Panc1 (cell line): ENCODE results near the gene ZKSCAN1. TPM values are rescaled to one million over a fixed set of nuclear protein-coding genes. Genes with fewer than 3 reads are reported as not detected.
A peak's percentile ranks its signal among the peaks of the same experiment; 100 is the strongest.

Experiments
- ATAC-seq: fragments of 200-7000 bp; cut with Tn5 transposase; 2 replicates; pipeline ENCODE4 v1.9.1; 2020; ENCODE audit warnings: mild to moderate bottlenecking, moderate library complexity
- BruUV-seq: library from RNA; stranded (reverse); fragments of 400-500 nt; replicated peaks from 2 replicates; lab custom pipeline; 2021; lab: Mats Ljungman, UMichigan
- CTCF ChIA-PET: fragments of 300-600 bp; sonication (Branson Sonifier 250); formaldehyde crosslinking; loops from one replicate; lab custom pipeline; 2022; ENCODE audit warnings: antibody characterized with exemption; lab: Charles Lee
- POLR2A ChIA-PET: fragments of 300-600 bp; sonication (Branson Sonifier 250); formaldehyde crosslinking; loops from one replicate; lab custom pipeline; 2022; ENCODE audit warnings: antibody characterized with exemption; lab: Charles Lee
- DNase-seq: peaks from one replicate; pipeline ENCODE4 v3.0.0-alpha.2; 2010; ENCODE audit warnings: low read depth, low spot score
- H3K27ac ChIP-seq: 2 replicates; pipeline ENCODE4 v1.5.1; 2011; ENCODE audit warnings: mild to moderate bottlenecking, low read length, inconsistent platforms
- H3K27me3 ChIP-seq: fragments of 200-500 bp; sonication (Bioruptor generic); 2 replicates; pipeline ENCODE4 v1.6.0; 2014; ENCODE audit warnings: low read length, inconsistent platforms; ENCODE audit not compliant: control insufficient read depth, insufficient read depth
- H3K36me3 ChIP-seq: fragments of 200-500 bp; sonication (Bioruptor generic); 2 replicates; pipeline ENCODE4 v1.5.1; 2014; ENCODE audit warnings: inconsistent platforms, mild to moderate bottlenecking, low read length, moderate library complexity; ENCODE audit not compliant: control insufficient read depth, insufficient read depth
- H3K4me1 ChIP-seq: 2 replicates; pipeline ENCODE4 v1.5.1; 2011; ENCODE audit warnings: inconsistent platforms, mild to moderate bottlenecking, low read length, moderate library complexity; ENCODE audit not compliant: control insufficient read depth, insufficient read depth
- H3K4me3 ChIP-seq, 2 experiments: 2 replicates each; pipeline ENCODE4 v1.5.1; 2011 to 2012; ENCODE audit warnings: low read depth in 2 of 2, low read length in 2 of 2, mild to moderate bottlenecking in 2 of 2, inconsistent platforms in 1 of 2, moderate library complexity in 1 of 2
- H3K9me3 ChIP-seq: fragments of 200-500 bp; sonication (Bioruptor generic); 2 replicates; pipeline ENCODE4 v1.5.1; 2014; ENCODE audit warnings: low read depth, mild to moderate bottlenecking, inconsistent platforms, low read length, moderate library complexity; ENCODE audit not compliant: control insufficient read depth, insufficient read depth
- POLR2AphosphoS5 ChIP-seq: IDR thresholded peaks from 2 replicates; pipeline ENCODE4 v1.6.1; 2012; ENCODE audit warnings: mild to moderate bottlenecking, low read depth, low read length, moderate library complexity
- SIN3A ChIP-seq: IDR thresholded peaks from 2 replicates; pipeline ENCODE4 v1.6.1; 2012; ENCODE audit warnings: low read depth, mild to moderate bottlenecking, low read length, moderate library complexity, borderline replicate concordance; ENCODE audit not compliant: insufficient read depth
- TCF7L2 ChIP-seq: IDR thresholded peaks from 2 replicates; pipeline ENCODE4 v1.6.1; 2011; ENCODE audit warnings: mild to moderate bottlenecking, low read depth, low read length, inconsistent platforms
- in situ Hi-C: cut with HindIII; loops from 2 replicates; pipeline ENCODE4 v1.10.0; 2016; ENCODE audit warnings: low sequenced_read_pairs, low pct_unique_long_range_greater_than_20kb
- intact Hi-C: fragments of 100-400 bp; cut with micrococcal nuclease; formaldehyde crosslinking; loops from one replicate; pipeline ENCODE4 v1.10.0; 2022; ENCODE audit not compliant: unreplicated experiment
- total RNA-seq: library from RNA; stranded (reverse); gene quantifications from one replicate; pipeline ENCODE4 v1.2.1, GENCODE V29; 2021; ENCODE audit not compliant: unreplicated experiment
- TF ChIP-seq, protein P1 (sequence below): fragments of 450-650 bp; IDR thresholded peaks from 2 replicates; pipeline ENCODE4 v1.5.1; 2017; ENCODE audit warnings: mild to moderate bottlenecking
- TF ChIP-seq, protein P2 (sequence below), 2 experiments: IDR thresholded peaks; 2 replicates each; pipeline ENCODE4 v1.6.1; 2011 to 2012; ENCODE audit warnings: low read depth in 2 of 2, control low read depth in 1 of 2, low read length in 1 of 2, mild to moderate bottlenecking in 1 of 2, moderate library complexity in 1 of 2; ENCODE audit not compliant: insufficient read depth in 1 of 2

The ZKSCAN1 gene
- total RNA-seq, 1 experiment from 2014 or later = 55.5 TPM

DNA sequence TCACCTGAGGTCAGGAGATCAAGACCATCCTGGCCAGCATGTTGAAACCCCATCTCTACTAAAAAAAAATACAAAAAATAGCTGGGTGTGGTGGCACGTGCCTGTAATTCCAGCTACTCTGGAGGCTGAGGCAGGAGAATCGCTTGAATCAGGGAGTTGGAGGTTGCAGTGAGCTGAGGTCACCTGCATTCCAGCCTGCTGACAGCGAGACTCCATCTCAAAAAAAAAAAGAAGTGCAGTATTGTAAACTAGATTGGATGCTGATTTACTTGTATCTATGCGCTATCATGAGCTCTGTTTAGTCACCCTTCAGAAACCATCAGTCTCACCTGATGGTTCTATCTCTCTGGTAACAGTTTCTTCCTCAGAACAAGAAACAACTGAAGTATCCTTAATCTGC lies 48.0 kb downstream of the ZKSCAN1 start:
- ChIA-PET CTCF (interaction anchor here (0.6 kb wide), 2 partner anchors 69 to 70 kb away, joined by 3 to 9 read pairs; no protein-coding TSS in a partner anchor), POLR2A (interaction anchor here (0.8 kb wide), 1 partner anchor 13 kb away, joined by 3 read pairs; no protein-coding TSS in a partner anchor)
- TF ChIP-seq SIN3A (no peak), POLR2AphosphoS5 (no peak), TCF7L2 (no peak)
- TF ChIP-seq, protein P1, sequence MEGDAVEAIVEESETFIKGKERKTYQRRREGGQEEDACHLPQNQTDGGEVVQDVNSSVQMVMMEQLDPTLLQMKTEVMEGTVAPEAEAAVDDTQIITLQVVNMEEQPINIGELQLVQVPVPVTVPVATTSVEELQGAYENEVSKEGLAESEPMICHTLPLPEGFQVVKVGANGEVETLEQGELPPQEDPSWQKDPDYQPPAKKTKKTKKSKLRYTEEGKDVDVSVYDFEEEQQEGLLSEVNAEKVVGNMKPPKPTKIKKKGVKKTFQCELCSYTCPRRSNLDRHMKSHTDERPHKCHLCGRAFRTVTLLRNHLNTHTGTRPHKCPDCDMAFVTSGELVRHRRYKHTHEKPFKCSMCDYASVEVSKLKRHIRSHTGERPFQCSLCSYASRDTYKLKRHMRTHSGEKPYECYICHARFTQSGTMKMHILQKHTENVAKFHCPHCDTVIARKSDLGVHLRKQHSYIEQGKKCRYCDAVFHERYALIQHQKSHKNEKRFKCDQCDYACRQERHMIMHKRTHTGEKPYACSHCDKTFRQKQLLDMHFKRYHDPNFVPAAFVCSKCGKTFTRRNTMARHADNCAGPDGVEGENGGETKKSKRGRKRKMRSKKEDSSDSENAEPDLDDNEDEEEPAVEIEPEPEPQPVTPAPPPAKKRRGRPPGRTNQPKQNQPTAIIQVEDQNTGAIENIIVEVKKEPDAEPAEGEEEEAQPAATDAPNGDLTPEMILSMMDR = no peak
- TF ChIP-seq, protein P2, sequence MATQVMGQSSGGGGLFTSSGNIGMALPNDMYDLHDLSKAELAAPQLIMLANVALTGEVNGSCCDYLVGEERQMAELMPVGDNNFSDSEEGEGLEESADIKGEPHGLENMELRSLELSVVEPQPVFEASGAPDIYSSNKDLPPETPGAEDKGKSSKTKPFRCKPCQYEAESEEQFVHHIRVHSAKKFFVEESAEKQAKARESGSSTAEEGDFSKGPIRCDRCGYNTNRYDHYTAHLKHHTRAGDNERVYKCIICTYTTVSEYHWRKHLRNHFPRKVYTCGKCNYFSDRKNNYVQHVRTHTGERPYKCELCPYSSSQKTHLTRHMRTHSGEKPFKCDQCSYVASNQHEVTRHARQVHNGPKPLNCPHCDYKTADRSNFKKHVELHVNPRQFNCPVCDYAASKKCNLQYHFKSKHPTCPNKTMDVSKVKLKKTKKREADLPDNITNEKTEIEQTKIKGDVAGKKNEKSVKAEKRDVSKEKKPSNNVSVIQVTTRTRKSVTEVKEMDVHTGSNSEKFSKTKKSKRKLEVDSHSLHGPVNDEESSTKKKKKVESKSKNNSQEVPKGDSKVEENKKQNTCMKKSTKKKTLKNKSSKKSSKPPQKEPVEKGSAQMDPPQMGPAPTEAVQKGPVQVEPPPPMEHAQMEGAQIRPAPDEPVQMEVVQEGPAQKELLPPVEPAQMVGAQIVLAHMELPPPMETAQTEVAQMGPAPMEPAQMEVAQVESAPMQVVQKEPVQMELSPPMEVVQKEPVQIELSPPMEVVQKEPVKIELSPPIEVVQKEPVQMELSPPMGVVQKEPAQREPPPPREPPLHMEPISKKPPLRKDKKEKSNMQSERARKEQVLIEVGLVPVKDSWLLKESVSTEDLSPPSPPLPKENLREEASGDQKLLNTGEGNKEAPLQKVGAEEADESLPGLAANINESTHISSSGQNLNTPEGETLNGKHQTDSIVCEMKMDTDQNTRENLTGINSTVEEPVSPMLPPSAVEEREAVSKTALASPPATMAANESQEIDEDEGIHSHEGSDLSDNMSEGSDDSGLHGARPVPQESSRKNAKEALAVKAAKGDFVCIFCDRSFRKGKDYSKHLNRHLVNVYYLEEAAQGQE (IDR thresholded peaks at IDR 0.05; ENCODE audit: insufficient read depth in 1 of 2, low read depth in 2 of 2, low read length in 1 of 2) = no peak
- intact Hi-C loops (no loop called here), in situ Hi-C loops (no loop called here)
- Histone ChIP-seq H3K4me3 (no peak overlapping the region), H3K9me3 (no peaks in the 10 kb centered on the region), H3K36me3 (no peaks in the 10 kb centered on the region), H3K4me1 (no peaks in the 10 kb centered on the region; the same call in 1 of the 2 replicates), H3K27me3 (no peaks in the 10 kb centered on the region), H3K27ac (no peak overlapping the region)
- DNase-seq = no peak
- no peak for ATAC-seq
- BruUV-seq = no TSS peak

DNA sequence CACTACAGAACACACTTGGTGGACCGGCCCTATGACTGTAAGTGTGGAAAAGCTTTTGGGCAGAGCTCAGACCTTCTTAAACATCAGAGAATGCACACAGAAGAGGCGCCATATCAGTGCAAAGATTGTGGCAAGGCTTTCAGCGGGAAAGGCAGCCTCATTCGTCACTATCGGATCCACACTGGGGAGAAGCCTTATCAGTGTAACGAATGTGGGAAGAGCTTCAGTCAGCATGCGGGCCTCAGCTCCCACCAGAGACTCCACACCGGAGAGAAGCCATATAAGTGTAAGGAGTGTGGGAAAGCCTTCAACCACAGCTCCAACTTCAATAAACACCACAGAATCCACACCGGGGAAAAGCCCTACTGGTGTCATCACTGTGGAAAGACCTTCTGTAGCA lies 48.8 kb downstream of the ZKSCAN1 start:
- Histone ChIP-seq H3K27me3 (no peaks in the 10 kb centered on the region), H3K9me3 (no peaks in the 10 kb centered on the region), H3K4me1 (no peaks in the 10 kb centered on the region; the same call in 1 of the 2 replicates), H3K27ac (no peak overlapping the region), H3K36me3 (no peaks in the 10 kb centered on the region), H3K4me3 (no peak overlapping the region)
- BruUV-seq = TSS peak; percentile 66
- ChIA-PET POLR2A (interaction anchor here (0.8 kb wide), 1 partner anchor 14 kb away, joined by 3 read pairs; no protein-coding TSS in a partner anchor), CTCF (no interaction called here)
- DNase-seq = no peak
- no peak for ATAC-seq
- no peak for TF ChIP-seq TCF7L2
- TF ChIP-seq, protein P1 = no peak
- TF ChIP-seq, protein P2 (IDR thresholded peaks at IDR 0.05; ENCODE audit: insufficient read depth in 1 of 2, low read depth in 2 of 2, low read length in 1 of 2) = no peak
- TF ChIP-seq POLR2AphosphoS5 = no peak
- intact Hi-C loops = no loop called here
- in situ Hi-C loops = no loop called here
